K562 treated with DMSO at 1 percent for 48 hours (cell line): ENCODE measurements around the gene CUL9. TPM values are rescaled to one million over a fixed set of nuclear protein-coding genes. Genes with fewer than 3 reads are reported as not detected.

Experiments
- total RNA-seq: library from RNA; unstranded; fragments of 300-600 nt; gene quantifications from 2 replicates; pipeline ENCODE4 v1.2.3, GENCODE V29; 2022; ENCODE audit warnings: low replicate concordance; ENCODE audit errors: extremely low read depth

CUL9 gene
- not detected in 2 replicates for total RNA-seq

DNA sequence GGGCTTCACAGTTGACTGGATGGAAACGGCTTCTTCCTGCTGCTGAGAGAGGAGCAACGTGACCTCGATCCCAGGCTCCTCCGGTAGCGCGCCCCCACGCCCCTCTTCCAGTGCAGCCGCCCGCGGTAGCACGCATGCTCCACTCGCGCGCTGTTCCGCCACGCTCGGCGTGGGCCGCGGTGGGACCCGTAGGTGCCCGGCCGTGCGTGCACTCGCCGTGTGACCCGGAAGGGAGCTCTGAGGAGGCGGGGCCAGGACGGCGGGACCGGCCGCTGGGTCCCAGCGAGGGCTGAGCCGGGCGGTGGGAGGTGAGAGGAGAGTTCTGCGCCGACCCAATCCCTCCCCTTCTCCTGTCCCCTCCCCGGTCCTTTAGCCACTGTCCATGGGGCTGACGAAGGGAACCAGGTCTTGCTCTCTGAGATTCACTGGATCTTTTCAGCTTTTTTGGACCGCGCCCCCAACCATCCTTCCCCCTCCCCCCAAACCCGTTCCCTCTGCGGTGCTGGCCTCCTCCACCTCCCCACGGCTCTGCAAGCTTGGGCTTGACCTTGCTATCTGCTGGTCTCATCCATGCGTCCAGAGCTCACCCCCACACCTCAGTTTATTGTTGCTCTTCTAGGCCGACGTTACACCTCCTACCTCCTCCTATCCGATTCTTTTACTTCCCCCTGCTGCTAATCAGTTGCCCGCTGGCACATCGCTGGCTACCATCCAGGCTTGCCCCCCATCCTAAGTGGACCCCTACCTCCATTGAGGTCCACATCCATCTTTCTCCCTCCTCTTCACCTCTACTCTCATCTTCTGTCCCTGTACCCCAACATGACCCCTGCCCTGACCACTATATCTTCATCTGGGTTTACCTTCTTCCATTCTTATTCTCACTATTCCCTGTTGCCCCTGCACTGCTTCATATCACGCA, at the start of gene CUL9:
TSS of gene CUL9 (plus strand) at position 255 of the 919 bp plus-strand sequence. CDS start 2,115 bp downstream, outside the sequence.

DNA sequence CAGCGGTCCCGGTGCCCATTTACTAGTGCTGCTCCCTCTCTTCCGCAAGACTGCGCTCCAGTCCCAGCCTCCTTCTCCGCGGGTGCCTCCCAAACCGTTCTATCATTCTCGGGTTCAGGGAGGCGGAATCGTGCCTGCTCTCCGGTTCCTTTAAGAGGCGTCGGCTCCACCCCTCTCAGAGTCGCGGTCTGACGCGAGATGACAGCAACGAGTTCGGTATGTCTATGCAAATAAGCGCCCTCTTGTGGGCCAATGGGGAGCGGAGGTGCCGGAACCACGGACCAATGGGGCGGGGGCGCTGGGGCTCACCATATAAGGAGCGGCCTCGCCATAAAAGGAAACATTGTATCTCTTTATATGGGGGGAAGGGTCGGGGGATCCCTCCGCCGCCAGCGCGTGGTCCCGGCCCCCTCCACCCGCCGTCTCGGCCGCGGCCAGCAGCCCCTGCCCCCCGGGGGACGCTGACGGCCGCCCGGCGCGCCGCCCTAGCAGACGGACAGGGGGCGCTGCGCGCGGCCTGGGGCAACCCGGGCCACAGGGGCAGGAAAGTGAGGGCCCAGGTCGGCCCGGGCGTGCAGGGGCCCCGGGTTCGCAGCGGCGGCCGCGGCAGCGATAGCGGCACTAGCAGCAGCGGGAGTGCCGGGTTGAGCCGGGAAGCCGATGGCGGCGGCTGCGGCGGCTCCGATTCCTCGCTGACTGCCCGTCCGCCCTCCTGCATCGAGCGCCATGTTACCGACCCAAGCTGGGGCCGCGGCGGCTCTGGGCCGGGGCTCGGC, 10.9 kb upstream of the CUL9 start, which contains the start of gene SRF:
TSS of gene SRF (plus strand) at position 339 of the 776 bp plus-strand sequence. CDS start at position 727, 388 bp downstream.

DNA sequence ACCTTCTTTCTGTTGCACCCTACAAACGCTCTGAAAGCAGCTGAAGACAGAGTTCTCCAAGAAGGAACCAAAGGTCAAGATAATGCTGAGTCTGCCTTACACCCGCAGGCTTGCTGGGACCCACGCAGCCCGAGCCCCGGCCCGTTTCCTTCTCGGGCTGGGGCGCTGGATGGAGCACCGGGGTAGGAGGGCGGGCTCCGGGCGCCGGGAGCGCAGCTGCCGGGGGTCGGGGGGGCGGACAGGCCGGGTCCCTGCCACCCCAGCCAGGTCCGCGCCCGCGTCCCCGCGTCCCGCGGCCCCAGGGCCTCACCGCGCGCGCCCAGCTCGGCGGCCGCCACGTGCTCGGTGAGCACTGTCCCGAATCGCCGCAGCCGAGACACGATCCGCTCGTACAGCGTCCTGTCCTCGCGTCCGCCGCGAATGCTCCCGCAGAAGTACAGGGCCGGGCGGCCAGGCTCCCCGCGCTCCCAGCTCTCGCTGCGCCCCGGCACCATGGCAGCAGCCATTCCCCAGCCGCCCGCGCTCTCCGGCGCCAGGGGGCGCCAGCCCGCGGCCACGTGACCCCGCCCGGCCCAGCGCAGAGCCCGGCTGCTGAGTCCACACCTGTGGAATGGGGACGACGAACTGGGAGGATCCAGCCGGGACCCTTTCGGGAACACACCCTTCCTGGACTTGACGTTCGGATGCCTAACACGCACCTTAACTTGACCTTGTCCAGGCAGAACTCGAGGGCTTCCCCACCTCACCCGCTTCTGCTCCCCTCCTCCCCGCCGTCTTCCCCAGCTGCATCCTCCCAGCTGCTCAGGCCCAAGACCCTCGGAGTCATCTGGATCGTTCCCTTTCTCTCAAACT, 47.2 kb downstream of the CUL9 start, which contains the start of gene DNPH1:
TSS of gene DNPH1 (minus strand) at position 531 of the 852 bp plus-strand sequence. CDS start at position 506, 25 bp downstream.

DNA sequence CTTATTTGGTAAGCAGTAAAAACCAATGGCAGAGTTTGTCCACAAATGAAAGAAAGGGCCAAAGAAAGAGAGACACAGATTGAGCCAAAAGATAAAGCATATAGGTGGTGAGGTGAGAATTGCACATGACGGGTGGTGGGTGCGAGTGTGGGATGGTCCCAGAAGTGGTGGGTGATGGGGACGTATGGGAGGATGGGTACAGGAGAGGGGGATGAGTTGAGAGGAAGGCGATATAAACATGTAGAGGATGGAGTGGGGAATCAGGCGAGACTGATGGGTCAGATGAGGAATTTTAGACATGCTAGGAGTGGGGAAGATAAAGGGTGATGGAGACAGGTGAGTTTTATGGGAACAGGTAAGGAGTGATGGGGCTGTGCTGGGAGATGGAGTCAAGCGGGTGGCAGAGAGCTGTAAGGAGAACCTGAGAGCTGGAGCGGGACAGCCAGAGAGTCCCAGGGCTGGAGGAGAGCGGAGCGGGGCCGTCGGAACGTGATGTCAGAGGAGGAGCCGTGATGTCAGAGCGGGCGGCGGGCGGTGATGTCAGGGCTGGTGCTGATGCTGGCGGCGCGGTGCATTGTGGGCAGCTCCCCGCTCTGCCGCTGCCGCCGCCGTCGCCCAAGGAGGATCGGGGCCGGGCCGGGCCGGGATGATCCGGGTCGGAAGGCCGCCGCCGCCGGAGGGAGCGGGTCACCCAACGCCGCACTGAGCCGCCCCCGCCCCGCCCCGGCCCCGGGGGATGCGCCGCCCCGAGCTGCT, 61.1 kb downstream of the CUL9 start, which contains the start of gene TTBK1:
TSS of gene TTBK1 (plus strand) at position 574 of the 756 bp plus-strand sequence. CDS start 3,180 bp downstream, outside the sequence.

Other genes with a start within 250 kb of the CUL9 start
- gene GNMT, start 221.4 kb upstream of the CUL9 start, total RNA-seq, result not detected in 2 replicates
- gene PEX6, start 203.0 kb upstream of the CUL9 start, total RNA-seq, result not detected in 2 replicates
- gene PPP2R5D, start 197.6 kb upstream of the CUL9 start, total RNA-seq, result not detected in 2 replicates
- not detected in 2 replicates for gene MEA1, start 168.2 kb upstream of the CUL9 start, total RNA-seq
- gene KLHDC3, start 167.9 kb upstream of the CUL9 start, total RNA-seq, result not detected in 2 replicates
- gene RRP36, start 160.6 kb upstream of the CUL9 start, total RNA-seq, result not detected in 2 replicates
- gene CUL7, start 128.3 kb upstream of the CUL9 start, total RNA-seq, result not detected in 2 replicates
- gene MRPL2, start 122.8 kb upstream of the CUL9 start, total RNA-seq, result not detected in 2 replicates
- gene KLC4, start 122.6 kb upstream of the CUL9 start, total RNA-seq, result not detected in 2 replicates
- 95.7 TPM in 1 of 2 replicates, not detected in the other for gene PTK7, start 105.9 kb upstream of the CUL9 start, total RNA-seq
- not detected in 2 replicates for gene SRF, start 10.9 kb upstream of the CUL9 start, total RNA-seq
- not detected in 2 replicates for gene DNPH1, start 47.3 kb downstream of the CUL9 start, total RNA-seq
- gene TTBK1, start 61.3 kb downstream of the CUL9 start, total RNA-seq, result not detected in 2 replicates
- gene SLC22A7, start 116.1 kb downstream of the CUL9 start, total RNA-seq, result not detected in 2 replicates
- gene CRIP3, start 126.6 kb downstream of the CUL9 start, total RNA-seq, result not detected in 2 replicates
- 43.1 TPM in 1 of 2 replicates, not detected in the other for gene ZNF318, start 187.5 kb downstream of the CUL9 start, total RNA-seq
- not detected in 2 replicates for gene ABCC10, start 245.3 kb downstream of the CUL9 start, total RNA-seq